Measurements from ENCODE around the gene DNAJC21.
"Not testable (repeated sequence)": the region's sequence is repeated elsewhere in the genome, so short reads cannot be mapped to it uniquely, and the experiment has no call there.

Gene DNAJC21

GRCh38 chr5:34923694-34924461 is 5.5 kb upstream of the DNAJC21 start:
- peak; percentile 87 for DNase-seq

DNA sequence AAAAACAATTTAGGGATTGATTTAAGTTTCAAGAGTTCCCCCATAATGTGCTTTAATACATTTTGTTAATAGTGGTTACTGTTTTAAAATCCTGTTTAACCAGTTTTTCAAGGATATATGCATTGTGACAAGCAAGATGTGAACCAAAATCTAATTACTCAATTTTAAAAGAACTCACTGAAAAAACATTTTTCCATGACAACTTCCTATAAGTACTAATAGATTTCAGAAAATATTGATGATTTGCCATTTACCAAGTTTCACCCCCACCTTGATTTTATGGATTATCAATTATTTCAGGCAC is 4.9 kb upstream of the DNAJC21 start:
- DNase-seq, result no peak

GRCh38 chr5:34926318-34926888 is 3.0 kb upstream of the DNAJC21 start:
- no peak for DNase-seq

- no peak for DNase-seq
Observed at GRCh38 chr5:34927785-34928184, 1.6 kb upstream of the DNAJC21 start.

DNA sequence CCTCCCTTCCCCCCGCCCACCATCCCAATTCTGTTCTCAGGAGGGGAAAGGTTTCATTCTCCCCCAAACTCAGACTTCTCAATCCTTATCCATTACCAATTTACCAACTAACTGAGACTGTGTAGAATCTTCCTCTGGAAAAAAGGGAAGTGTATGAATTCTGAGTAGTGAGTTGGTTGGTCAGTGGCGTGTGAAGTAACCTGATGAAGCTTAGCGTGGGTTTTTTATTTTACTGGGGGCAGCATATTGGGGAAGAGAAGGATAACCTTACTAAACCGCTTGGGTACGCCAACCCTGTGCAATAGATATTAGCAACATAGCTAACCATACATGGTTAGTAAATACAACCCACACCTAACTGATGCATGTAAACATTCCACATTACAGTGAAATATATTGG is 1.1 kb upstream of the DNAJC21 start:
- no peak for DNase-seq

- DNase-seq, result peak; percentile 90
Observed at GRCh38 chr5:34929720-34930461, 532 bp downstream of the DNAJC21 start.

DNA sequence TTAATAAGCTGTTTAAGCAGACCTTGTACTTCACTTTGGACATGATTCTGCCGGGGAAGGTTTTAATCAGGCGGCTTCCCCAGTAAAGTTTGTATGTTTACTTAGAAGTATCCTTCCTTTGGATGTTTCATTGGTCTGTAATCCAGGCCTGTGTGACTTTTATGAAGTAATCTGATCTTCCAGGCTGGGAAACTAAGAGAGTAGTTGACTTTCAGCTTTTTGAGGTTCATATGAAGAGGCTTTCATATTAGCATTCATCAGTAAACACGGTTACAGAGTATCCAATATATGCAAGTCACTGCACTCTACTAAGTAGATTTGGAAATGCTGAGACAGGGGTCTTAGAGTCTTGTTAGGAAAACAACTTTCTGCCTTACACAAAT is 1.1 kb downstream of the DNAJC21 start:
- DNase-seq, result peak; percentile 39

DNA sequence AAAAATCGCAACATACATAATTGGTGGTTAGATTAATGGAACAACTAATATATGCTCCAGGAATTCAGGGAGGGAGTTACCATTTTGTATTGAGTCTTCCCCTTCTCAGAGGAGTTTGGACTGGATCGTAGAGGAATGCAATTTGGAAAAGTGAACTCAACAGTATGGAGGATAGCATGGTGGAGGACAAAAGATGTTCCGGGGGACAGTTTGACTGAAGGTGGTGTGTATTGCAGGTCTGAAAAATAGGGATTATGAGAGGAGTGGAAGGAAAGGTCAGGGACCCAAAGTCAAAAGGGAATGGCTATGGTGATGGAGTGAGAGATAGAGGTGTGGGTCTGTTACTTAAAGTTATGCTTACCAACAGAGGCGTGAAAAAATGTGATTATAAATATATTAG is 1.5 kb downstream of the DNAJC21 start:
- DNase-seq, result no peak

GRCh38 chr5:34932947-34933346 is 3.6 kb downstream of the DNAJC21 start:
- DNase-seq, result no peak

- DNase-seq, result no peak
Observed at GRCh38 chr5:34941936-34942335, 12.6 kb downstream of the DNAJC21 start.

GRCh38 chr5:34944044-34944443 is 14.7 kb downstream of the DNAJC21 start:
- no peak for DNase-seq

GRCh38 chr5:34944460-34945047 is 15.2 kb downstream of the DNAJC21 start:
- no peak for DNase-seq

GRCh38 chr5:34957321-34957720 is 28.0 kb downstream of the DNAJC21 start:
- no peak for DNase-seq

GRCh38 chr5:34957857-34958690 is 28.7 kb downstream of the DNAJC21 start:
- peak; percentile 65 for DNase-seq

DNA sequence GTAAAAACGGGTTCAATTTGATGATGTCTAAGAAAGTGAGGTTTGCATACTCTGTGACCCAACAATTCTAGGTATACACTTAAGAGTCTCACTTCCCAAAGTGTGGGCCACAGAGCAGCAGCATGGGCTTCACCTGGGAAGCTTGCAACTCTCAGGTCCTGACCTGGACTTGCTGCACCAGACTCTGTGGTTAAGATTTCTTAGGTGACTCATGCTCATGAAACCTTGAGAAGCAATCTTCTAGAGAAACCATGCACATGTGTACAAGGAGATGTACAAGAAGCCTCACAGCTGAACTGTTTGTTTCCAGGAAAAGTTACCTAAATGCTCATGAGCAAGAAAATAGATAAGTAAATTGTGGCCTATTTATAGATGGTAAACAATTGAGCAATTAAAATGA is 30.0 kb downstream of the DNAJC21 start:
- DNase-seq, result peak; percentile 5

DNA sequence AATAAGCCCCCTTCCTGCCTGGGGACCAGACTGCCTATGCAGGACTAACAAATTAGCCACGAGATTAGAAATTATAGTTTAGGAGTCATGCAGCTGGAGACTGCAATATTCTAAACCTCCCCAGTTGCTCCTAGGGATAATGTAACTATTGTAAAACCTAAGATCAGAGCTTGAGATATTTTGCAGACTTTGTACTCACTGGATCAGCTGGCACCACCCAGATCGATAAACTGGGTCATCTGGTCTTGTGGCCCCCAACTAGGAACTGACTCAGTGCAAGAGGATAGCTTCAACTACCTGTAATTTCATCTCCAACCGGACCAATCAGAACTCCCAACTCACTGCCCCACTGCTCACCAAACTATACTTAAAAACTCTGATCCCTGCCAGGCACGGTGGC is 38.2 kb downstream of the DNAJC21 start:
- DNase-seq, result no peak

DNA sequence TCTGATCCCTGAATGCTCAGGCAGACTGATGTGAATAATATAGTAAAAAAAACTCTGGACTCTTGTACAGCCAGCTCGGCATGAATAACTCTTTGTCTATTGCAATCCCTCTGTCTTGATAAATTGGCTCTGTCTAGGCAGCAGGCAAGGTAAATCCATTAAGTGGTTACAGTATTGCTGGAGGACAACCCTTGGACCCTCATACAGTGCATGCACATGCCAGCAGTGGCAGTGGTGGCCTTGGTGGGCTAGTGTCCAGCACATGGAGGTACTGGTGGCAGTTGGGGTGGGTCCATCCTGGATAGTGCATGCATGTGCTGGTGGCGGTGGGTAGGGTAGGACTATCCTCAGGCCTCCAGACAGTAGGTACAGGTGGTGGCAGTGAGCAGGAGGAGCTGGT is 38.9 kb downstream of the DNAJC21 start:
- DNase-seq, result no peak

DNA sequence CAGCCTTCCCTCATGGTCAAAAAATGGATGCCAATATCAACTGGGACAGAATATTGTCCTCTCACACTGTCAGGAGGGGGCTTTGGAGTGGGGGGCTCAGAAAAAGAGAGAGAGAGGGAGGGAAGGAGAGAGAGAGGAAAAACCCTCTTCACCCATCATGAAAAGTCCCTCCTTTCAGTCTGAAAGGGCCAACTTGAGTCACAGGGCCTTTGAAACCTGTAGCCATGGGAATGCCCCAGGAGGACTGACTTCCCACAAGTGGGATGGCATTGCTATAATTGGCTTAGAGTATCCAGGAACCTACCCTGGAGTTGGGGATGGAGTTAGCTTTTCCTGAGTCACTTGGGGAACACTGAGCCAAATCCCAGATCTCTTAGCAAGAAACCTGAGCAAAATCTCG is 41.2 kb downstream of the DNAJC21 start:
- DNase-seq, result no peak

DNA sequence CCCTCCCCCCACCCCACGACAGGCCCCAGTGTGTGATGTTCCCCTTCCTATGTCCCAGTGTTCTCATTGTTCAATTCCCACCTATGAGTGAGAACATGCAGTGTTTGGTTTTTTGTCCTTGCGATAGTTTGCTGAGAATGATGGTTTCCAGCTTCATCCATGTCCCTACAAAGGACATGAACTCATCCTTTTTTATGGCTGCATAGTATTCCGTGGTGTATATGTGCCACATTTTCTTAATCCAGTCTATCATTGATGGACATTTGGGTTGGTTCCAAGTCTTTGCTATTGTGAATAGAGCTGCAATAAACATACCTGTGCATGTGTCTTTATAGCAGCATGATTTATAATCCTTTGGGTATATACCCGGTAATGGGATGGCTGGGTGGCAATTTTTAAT is 42.3 kb downstream of the DNAJC21 start:
- not testable (repeated sequence) for DNase-seq

- no peak for DNase-seq
Observed at GRCh38 chr5:34976347-34976746, 47.0 kb downstream of the DNAJC21 start.

- no peak for DNase-seq
Observed at GRCh38 chr5:34977934-34978613, 48.7 kb downstream of the DNAJC21 start.

DNA sequence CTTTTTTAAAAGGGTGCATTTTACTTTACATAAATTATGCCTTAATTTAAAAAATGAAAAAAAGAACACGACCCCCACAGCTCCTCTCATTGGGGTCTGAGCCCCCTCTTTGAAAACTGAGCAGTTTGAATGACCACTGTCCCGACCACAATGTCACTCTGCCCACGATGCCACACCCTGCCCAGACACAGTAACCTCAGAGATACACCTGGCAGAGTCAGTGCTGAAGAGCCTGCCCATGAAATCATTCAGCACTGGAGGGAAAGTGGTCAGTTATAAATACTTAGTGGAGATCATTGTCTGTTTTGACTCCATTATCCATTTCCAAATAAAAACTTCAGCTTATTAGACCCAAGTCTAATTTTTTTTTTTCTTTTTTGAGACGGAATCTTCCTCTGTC is 49.3 kb downstream of the DNAJC21 start:
- no peak for DNase-seq

Measured in hematopoietic multipotent progenitor cell treated with erythropoietin and hydrocortisone succinate and interleukin-3 and kit ligand, for 6 days (in vitro differentiated cells).